Activated naive CD8-positive, alpha-beta T cell treated with anti-CD3 and anti-CD28 coated beads, Interleukin-2, amount 50 U/mL, for 16 hours (primary cell): ENCODE measurements around the gene PAX7.
"Not testable (repeated sequence)": the region's sequence is repeated elsewhere in the genome, so short reads cannot be mapped to it uniquely, and the experiment has no call there.

ENCODE experiments used
- DNase-seq: peaks from one replicate; pipeline ENCODE4 v3.0.0-alpha.2; 2020; ENCODE audit warnings: low read depth, low spot score

The PAX7 gene

DNA sequence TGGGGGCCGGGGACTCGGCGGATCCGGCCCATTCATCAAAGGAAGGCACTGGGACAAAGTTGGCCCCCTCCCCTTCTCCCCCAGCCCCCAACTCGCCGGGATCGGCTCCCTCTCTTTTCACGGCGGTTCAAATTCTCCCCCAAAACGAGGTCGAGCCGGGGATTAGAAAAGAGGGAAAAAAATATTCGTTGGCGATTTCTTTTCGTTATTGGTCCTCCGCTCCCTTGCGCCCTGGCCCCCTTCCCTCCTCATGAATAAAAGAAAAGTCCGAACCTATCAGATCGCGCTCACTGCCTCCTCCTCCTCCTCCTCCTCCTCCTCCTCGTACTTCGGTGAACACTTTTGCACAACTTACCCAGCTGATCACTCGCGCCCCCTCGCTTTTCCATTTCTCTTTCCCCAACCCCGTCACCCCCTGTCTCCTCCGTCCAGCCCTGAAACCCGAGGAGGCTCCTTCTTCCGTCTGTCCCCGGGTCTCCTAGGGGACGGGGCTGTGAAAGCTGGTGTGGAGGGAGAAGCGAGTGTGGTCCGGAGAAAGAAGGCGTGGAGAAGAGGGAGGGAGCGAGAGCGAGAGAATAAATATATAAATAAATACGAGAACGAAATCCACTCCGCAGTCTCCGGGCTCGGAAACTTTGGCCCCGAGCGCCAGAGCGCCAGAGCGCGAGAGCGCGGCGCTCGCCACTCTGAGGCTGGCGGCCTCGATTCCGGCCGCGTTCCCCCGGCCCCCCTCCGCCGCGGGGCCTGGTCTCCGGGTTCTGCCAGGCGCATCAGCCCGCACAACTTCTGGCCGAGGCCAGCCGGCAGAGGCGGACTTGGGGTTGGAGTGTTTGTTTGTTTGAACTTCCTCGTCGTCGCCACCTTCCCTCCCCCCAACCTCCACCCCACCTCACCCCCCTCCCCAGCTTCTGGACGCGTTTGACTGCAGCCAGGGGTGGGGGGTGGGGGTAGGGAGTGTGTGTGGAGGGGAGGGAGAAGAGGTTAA lies at the start of gene PAX7:
Gene PAX7 (plus strand): TSS at position 336 of the 985 bp plus-strand sequence. CDS start 758 bp downstream, outside the sequence.
- DNase-seq: no peak

DNA sequence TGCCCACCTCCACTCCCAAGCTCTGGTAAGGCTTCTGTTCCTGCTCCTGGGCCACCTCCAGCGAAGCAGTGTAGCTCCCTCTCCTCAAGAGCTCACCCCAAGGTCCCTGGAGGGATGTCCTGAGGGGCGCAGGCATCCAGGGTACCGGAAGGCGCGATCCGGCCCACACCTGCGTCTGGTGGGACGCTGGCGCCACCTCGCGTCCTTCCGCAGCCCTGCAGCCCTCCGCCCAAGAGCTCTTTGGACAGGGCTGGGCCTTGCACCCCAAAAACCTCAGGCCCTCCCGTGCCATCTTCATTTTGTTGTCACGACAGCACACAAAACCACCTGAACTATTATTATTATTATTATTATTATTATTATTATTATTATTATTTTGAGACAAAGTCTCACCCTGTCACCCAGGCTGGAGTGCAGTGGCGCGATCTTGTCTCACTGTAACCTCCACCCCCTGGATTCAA lies 49.2 kb upstream of the PAX7 start:
- no peak for DNase-seq

DNA sequence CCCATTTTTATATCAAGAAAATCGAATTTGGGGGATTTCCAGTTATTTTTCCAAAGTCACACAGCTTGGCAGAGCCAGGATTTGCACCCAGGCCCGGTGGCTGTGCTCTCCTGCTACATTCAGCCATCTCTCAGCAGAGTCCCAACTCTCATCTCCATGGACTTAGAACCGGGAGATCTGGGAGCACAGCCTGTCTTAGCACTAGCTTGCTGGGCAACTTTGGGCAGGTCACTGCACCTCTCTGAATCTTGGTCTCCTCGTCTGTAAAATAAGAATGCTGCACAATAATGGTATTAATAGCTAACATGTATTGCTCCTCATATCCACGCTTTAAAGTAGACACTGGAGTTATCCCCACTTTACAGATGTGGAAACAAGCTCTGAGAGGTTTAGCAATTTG lies 47.8 kb upstream of the PAX7 start:
- DNase-seq: no peak

DNA sequence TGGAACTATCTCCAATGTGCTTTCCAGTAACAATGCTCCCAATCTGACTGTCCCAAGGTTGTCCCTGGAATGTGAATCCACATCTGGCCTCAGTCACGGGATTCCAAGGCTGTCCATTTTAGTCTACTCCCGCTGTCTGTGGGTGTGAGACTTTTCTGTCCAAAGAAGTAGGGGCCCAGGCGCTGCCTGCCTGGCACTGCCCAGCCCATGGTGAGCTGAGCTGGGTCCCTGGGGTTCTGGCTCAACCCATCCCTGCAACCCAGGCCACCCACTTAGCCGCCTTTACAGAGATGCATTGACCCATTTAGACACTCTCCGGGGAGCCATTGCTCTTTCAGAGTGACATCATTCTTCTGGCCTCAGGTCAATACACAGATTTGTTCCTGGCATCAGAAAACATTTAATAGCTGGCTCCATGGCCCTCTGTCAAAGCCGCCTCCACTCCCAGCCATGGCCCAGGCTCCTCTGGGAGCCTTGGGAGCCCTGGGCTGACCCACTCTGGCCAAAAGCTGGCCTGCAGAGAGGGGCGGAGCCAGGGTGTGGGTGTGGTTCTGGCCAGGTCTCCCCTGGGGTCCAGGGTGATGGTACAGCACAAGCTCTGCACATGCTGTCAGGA lies 47.2 kb upstream of the PAX7 start:
- no peak for DNase-seq

DNA sequence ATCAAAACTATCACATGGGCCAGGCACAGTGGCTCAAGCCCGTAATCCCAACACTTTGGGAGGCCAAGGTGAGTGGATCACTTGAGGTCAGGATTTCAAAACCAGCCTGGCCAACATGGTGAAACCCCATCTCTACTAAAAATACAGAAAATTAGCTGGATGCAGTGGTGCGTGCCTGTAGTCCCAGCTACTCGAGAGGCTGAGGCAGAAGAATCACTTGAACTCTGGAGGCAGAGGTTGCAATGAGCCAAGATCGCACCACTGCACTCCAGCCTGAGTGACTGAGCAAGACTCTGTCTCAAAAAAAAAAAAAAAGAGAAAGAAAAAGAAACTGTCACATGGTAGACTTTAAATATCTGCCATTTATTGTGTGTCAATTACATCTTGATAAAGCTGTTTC lies 44.6 kb upstream of the PAX7 start:
- DNase-seq: not testable (repeated sequence)

DNA sequence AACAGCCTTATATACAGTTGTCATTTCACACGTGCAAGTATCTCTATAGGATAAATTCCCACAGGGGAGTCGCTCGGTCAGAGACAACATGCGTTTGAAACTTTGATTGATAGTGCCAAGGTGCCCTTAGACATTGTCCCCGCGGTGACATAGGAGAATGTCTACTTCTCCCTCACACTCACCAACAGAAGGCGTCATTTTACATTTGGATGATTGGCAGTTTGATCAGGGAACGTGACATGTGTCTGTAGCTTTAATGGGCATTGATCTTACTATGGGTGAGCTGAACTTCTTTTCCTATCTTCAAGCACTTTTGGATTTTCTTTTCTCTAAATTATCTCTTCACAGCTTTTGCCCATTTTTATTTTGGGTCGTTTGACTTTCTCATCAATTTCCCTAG lies 42.6 kb upstream of the PAX7 start:
- DNase-seq: no peak

DNA sequence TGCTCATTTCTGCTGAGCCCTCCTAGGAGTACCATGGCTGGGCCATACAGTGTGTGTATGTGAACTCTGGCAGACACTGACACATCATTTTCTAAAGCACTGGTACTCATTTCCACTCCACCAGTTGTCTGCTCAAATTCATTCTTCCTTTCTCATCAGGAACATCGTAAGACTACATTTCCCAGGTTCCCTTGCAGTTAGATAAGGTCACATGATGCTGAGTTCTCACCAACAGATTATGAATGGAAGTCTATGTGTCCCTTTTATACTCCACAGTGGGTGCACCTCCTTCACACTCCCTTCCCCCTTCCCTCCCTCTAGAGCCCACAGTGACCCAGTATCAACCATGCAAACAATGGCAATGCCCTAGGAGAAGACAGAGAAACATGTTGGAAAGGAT lies 38.3 kb upstream of the PAX7 start:
- DNase-seq: no peak

DNA sequence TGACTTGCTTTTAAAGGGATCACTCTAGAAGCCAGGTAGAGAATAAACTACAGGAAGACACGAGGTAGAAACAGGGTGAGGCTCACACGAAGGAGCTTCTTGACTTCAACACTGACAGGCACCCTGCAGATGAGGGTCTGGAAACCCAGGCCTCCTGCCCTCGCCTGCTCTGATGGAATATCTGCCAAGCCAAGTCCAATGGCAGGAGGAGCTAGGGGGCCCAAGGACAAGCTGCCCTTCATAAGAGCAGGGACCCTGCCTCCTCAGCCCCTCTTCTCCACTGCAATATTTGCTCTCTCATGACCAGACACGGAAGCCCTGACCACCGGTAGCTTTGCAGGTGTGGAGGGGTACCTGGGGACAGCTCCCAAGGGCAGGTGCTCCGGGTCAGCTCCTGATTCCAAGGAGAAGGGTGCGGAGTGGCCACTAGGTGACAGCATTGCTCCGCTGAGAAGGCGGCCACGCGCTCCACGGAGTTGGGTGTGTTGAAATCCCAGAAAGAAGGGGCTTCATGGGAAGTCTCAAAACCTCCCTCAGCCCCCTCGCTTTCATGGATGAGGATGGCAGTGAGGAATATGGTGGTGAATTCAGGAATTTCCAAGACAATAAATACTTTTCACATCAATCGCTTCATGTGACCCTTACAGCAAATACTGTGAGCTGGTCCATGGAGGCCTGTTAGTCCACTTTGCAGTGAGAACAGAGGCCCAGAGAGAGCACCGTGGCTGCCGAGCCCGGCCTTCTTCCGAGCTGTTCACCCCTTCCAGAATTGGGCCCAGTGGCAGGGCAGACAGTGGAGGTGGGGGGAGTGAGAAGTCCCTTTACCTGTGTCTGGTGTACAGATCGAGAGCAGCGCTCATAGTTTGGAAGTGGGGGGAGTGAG lies 33.2 kb upstream of the PAX7 start:
- peak; percentile 36 for DNase-seq

DNA sequence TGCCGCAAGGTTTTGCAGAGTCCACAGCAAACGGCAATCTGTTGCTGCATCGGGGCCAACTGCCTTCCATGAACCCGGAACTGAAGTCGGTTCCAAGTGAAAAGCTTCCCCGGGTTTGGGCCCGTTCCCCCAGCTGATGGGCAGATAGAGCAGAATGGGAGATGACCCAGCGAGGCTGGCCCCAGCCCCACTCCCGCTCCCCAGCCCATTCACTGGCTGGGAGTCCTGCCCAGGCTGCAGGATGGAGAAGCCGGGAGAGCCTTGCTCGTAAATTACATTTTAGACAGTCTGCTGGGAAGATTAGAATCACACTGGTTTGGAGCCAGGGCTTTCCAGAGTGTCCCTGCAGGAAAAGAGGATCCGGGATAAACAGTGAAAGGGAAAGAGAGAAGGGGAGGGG lies 31.6 kb upstream of the PAX7 start:
- no peak for DNase-seq

DNA sequence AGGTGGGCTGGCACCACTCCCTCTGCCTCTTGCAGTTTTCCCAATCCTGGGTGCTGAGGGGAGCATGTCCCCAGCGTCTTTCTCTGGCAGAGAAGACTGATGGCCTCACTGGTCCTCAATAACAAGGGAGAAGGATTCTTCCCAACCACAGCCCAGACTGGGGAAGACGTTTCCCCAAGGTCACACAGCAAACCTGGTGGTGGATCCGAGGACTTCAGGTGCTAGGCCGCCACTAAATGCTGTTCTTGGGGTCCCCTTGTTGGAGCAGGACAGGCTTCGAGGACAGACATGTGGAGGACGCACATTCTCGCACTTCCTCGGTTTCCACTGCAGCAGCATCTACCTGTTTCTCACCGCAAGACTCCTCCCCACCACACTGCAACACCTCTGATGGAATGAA lies 30.9 kb upstream of the PAX7 start:
- DNase-seq: no peak

DNA sequence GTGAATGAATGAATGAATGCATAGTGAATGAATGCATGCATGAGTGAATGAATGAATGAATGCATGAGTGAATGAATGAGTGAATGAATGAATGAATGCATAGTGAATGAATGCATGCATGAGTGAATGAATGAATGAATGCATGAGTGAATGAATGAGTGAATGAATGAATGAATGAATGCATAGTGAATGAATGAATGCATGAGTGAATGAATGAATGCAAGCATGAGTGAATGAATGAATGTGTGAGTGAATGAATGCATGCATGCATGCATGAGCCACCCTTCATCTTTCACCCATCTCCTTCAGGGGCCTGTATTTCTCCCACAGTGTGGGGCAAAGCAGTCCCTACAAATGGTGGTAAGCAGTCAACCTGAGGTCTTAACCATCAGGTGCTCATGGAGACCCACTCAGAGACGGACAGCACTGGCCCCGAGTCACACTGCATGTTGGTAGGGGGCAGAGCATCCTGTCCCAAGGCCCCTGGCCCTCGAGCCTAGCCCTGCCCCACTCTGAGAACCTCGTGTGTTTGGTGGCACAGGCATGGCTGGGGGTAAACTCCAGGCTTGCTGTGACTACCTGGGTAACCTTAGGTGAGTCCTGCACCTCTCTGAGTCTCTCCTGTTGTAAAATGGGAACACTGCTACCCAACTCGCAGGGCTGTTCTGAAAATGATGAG lies 28.0 kb upstream of the PAX7 start:
- no peak for DNase-seq

DNA sequence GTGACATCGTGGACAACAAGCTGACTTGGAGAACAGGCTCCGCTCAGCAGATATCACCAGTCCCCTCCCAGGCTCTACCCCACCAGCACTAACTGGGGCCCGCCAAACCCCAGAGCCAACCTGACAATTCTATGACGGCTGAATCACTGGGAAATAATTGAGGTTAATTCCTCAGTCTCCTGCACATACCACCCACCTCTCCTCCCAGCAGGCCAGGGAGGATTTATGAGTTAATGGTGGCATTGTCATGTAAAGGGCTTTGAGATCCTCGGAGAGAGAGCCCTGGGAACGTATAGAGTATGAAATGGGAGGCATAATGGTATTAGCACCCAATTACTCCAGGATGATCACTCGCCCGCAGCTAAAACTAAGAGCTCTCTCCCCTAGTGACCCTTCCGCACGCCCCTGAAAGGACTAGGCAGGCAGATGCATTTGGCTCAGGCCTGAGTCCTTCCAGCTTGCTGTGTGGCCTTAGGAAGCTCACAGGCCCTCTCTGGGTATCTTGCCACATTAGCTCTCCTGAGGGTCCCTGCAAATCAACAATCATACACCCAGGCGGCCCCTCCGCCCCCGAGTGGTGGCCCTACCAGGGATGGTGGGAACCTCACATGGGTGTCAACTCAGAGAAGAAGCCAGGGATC lies 27.3 kb upstream of the PAX7 start:
- no peak for DNase-seq

DNA sequence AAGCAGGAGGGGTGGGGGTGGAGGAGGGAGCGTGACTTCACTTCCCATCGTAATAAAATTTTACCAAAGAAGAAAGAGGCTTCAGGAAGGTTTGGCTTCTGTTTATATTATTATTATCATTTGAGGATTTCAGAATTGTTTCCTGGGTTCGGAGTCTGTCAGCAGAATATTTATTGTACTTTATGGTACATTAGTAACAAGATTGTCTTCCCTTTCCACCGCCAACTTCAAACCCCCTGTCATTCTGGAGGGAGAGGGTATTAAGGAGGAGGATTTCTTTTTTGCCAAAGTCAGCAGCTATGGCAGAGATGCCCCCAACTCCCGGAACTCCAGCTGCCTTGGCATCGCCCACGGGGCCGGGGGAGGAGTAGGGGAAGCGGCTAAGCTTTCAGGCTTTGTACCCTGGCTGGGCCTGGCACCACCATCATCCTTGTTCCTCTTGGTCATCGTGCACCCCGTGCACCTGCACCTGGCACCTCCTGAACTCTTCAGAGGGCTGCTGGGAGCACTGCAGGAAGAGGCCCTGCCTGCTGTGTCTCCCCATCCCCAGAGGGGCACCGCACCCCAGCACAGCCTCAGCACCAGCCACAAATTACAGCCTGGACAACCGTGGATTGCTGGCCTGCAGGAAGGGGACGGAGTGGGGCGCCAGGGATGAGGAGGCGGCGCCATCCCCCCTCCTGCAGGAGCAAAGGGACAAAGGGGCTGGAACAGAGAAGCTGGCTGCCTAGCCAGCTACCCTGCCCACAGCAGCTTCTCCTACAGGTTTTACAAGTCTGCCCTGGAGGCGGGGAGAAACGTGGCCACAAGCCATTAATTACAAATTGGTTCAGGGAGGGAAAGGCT lies 24.0 kb upstream of the PAX7 start:
- no peak for DNase-seq

DNA sequence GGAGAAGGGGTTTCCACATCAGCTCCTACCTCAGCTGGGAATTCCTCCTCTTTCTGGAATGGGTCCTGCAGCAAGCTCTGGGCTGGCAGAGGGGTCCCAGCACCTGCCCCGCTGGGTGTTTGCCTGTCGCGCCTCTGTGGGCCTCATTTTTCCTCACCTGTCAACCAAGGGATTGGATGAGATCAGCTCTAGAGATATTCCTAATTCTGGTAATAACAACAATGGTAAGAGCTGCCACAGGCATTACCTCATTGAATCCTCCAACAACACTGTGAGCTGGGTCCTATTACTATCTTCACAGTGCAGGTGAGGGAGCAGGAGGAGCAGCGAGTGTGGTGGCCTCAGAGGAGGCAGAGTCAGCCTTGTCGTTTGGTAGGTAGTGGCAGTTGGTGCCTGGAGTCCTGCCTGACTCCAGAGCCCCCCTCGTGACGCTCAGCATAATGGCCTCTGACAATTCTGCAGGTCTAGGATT lies 23.3 kb upstream of the PAX7 start:
- DNase-seq: no peak

DNA sequence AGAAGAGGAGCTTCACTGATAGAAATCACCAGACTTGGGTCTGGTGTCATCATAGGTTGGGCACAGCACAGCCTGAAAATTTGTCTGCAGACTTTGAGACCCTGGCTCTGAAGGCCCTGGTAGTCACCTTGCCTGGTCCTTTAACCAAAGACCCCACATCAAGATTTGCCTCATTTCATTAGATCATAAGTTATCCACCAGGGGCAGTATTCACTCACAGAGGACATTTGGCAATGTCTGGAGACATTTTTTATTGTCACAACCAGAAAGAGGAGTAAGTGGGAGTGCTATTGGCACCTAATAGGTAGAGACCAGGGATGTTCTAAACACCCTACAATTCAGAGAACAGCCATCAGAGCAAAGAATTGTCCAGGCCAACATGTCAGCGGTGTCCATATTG lies 22.1 kb upstream of the PAX7 start:
- no peak for DNase-seq

DNA sequence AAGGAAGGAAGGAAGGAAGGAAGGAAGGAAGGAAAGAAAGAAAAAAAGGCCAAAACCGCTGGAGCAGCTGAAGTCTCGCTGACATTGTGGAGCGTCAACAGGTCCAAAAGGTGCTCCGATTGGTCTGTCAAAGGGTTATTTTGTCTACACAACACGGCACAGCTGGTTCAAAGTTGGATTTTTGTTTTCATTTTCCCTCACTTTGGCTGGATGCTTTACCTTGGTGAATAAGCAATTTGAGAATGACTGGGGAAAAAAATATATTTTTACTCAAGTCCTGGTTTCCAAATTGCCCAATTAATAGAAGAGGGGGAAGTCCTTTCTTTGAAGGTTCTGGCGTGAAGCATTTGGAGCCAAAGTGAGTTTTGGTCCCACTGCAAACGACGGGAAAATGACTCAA lies 19.3 kb upstream of the PAX7 start:
- no peak for DNase-seq

DNA sequence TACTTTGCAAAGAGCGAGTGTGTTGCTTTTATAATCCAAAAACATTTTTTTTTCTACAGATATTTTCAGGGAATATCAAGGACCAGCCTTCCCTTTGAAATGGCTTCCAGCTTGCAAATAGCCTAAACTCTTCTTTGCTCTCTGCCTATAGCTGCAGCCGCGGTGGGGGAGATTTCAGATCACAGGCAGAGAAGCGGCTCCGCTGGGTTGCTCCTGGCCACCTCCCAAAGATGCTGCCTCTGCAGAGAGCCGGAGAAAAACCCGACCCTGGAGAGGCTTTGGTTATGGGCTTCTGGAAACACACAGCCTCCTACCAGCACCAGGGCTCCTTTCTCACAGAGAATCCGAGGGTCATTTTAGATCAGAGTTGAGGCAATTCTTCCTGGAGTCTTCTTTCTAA lies 18.6 kb upstream of the PAX7 start:
- no peak for DNase-seq

DNA sequence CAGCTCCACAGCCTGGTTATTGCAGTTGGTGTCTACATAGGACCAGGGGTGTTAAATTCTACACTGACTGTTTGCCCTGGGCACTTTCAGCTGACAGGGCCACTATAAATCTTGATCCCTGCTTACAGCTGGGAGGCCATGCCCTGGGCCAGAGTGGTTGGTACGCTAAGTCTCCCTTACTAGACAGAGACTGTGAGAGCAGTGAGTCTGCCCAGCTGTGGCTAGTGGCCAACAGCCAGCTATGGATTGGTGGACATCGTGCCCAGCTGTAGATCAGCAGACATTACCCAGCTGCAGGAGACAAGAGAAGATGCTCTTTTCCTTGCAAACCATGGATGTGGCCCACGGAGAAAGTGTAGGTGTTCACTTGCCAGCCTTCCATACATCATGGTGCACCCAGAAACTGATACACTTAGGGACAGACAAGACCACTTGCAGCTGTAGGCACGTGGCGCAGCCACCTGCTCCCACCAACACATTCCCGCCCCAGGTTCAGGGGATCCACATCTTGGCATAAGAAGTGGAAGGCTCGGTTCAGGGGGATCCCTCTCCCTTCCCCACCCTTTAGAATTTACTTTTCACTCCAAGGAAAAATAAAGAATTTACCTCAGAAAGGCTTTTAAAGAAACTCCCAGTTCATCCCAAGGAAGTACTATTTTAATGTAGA lies 16.4 kb upstream of the PAX7 start:
- no peak for DNase-seq
